IPS-18c (cell line): Measurements from ENCODE around the gene CDH23.

Experiments used
- H3K4me3 ChIP-seq: 2 replicates; pipeline ENCODE4 v1.7.0; 2013; ENCODE audit warnings: low read depth, mild to moderate bottlenecking, low read length, moderate library complexity; ENCODE audit not compliant: insufficient read depth
- H3K9me3 ChIP-seq: one replicate; pipeline ENCODE4 v1.6.1; 2013; ENCODE audit warnings: mild to moderate bottlenecking, low read length, moderate library complexity; ENCODE audit not compliant: control insufficient read depth, insufficient read depth

CDH23 gene

GRCh38 chr10:71751515-71752224, 354.9 kb downstream of the CDH23 start:
- H3K9me3 ChIP-seq = no peaks in the 10 kb centered on the region
- no peak overlapping the region for H3K4me3 ChIP-seq

GRCh38 chr10:71752391-71753090, 355.8 kb downstream of the CDH23 start:
- no peaks in the 10 kb centered on the region for H3K9me3 ChIP-seq
- H3K4me3 ChIP-seq = no peak overlapping the region

DNA sequence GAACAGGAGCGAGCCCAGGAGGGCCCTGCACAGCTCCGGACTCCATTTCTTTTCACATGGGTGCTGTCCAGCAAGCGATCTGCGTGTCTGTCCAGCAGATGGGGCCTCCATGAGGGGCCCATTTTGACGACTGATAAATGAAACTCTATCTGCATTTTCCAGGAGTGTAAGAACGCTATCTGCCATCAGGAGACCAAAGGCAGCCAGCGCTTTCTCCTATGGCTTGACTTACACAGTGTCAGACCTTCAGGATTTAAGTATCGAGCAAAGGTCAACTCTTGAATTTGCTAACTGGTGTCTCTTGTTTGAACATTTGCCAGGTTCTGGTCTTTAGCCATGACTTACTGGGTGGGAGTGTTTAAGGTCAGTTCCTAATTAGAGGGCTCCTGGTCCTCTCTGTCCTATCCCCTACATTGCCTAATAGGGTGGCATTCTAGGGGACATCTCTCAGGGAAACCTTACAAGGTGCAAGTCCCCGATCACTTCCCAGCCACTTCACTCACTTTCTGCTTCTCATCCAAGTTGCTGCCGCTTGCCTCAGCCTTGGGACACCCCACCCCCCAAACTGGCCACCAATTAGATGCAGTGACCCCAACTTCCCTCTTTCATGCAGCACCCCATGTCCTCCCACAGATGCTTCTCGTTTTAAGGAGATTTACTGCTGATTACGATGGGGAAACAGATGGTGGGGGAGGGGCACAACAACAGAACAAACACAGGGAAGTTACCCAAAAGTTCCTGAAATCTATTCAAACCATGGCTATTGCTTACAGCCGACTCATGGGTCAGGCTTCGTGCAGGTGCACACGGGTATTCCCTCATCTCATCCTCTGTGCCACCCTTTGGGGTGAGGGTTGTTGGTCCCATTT, 356.6 kb downstream of the CDH23 start:
- no peak overlapping the region for H3K4me3 ChIP-seq
- no peaks in the 10 kb centered on the region for H3K9me3 ChIP-seq

- Histone ChIP-seq H3K9me3 (no peaks in the 10 kb centered on the region), H3K4me3 (no peak overlapping the region)
Measured at GRCh38 chr10:71753960-71754505, 357.3 kb downstream of the CDH23 start.

DNA sequence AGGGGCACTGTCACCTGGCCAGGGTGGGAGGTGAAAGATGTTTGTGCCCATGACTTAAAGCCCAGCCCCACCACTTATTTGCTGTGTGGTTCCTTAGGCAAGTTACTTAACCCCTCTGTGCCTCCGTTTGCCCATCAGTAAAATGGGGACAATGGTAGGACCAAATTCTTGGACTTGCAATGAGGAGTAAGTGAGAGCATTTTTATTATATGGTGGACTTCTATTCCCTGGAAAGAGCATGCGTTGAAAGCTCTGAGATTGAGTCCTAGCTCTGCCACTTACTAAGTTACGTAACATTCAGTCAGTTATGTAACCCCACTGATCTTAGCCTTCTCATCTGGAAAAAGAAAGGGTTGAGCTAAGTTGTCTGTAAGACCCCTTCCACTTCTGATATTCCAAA, 357.8 kb downstream of the CDH23 start:
- H3K9me3 ChIP-seq = no peaks in the 10 kb centered on the region
- H3K4me3 ChIP-seq = no peak overlapping the region

GRCh38 chr10:71755179-71755879, 358.6 kb downstream of the CDH23 start:
- H3K9me3 ChIP-seq = no peaks in the 10 kb centered on the region
- no peak overlapping the region for H3K4me3 ChIP-seq

- Histone ChIP-seq H3K9me3 (peaks cover 3% of the 10 kb centered on the region), H3K4me3 (no peak overlapping the region)
Measured at GRCh38 chr10:71756311-71757191, 359.8 kb downstream of the CDH23 start.

DNA sequence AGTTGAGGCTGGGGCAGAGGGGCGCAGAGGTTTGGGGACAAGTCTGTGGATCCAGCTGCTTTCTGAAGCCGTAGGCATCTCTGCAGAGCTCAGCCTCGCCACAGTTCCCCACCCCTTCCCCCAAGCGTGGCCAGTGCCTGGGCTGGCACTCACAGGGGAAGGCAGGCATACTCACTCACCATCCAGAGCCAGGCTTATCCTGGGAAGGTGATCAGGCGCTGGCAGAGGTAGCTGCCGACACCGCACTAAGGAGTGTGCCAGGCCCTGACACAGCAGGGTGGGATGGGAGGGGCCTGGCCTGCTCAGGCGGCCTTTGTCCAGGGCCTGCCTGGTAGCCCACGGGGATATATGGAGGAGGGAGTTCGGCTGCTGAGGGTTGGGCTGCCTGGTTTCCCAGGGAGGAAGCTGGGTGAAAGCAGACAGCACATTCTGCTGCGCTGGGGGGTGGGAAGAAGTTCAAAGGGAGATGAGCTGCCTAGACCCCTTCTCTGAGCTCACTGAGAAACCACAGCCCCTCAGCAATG, 360.7 kb downstream of the CDH23 start:
- Histone ChIP-seq H3K9me3 (peaks cover 3% of the 10 kb centered on the region), H3K4me3 (no peak overlapping the region)

- Histone ChIP-seq H3K9me3 (peaks cover 3% of the 10 kb centered on the region), H3K4me3 (no peak overlapping the region)
Measured at GRCh38 chr10:71761105-71761511, 364.4 kb downstream of the CDH23 start.

DNA sequence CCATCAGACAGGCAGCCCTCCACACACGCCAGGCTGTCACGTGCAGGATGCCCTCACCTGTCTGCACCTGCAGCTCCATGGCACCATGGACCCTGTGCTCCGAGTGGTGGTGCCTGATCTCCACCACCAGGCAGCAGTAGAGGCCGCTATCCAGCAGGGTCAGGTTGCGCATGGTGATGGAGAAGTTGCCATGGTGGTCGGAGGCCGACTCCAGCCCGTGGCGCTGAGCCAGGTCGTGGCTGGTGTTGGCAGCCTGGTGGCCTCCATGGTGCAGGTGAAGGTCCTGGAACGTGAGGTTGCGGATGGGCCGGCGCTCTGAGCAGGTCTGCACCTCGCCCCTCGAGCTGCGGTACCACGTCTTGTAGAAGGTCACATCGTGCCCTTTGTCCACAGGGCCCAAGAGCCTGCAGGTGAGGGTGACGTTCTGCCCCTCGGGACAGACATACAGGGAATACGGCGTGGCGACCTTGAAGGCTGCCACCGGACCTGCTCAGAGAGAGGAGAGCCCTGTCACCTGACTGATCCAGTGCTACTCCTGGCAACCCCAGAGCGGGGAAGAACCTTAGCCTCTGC, 364.9 kb downstream of the CDH23 start:
- H3K4me3 ChIP-seq = no peak overlapping the region
- peaks cover 3% of the 10 kb centered on the region for H3K9me3 ChIP-seq

DNA sequence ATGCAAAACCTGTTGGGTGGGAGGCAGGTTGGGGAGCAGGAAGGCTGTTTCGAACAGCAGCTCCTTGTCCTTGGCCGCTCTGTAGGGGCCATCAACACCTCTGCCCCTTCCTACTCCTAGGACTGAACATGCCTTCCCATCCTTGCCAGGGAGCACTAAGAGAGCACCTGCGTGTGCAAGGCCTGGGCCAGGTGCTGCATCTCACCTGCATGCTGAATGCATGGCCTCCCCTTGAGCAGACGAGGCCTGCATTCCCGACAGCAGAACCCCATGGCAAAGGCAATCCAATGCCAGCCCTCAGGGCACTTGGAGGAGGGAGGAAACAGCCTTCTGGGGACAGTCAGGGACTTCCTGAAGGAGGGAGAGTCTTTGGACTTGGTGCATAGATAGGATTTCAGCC, 365.6 kb downstream of the CDH23 start:
- no peak overlapping the region for H3K4me3 ChIP-seq
- H3K9me3 ChIP-seq = peaks cover 3% of the 10 kb centered on the region

DNA sequence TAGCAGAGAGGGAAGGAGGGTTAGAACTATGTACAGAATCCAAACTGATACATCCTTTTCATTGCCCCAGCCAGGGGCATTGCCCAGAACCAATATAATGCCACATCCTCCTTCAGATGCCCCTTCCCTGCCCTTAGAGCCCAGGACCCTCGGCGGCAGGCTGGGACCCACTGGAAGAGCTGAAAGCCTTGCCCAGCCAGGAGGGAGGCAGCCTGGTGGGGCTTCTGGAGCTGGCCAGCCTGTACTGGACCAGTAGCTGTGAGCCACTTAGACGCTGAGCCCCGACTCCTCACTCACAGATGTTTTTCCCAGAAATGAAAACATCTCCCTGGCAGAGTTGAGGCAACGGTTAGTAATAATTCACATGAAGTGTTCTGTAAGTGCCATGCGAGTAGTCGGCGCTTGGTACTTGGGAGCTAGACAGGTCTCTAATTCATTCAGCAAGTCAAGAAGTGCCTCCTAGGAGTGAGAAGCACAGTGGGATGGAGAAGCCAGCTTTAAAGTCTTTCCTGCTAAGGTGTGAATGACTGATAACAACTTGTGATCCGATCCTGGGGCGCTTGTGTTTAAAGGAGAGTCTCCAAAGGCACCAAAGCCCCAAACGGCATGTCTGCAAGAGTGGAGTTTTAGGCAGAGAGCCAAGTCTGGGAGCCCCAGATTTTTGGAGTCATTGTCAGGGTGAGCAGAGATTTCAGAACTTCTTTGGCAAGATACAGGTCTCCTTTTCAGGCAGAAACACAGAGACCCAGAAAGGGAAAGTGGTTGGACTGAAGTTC, 366.8 kb downstream of the CDH23 start:
- H3K9me3 ChIP-seq = peaks cover 3% of the 10 kb centered on the region
- H3K4me3 ChIP-seq = no peak overlapping the region

DNA sequence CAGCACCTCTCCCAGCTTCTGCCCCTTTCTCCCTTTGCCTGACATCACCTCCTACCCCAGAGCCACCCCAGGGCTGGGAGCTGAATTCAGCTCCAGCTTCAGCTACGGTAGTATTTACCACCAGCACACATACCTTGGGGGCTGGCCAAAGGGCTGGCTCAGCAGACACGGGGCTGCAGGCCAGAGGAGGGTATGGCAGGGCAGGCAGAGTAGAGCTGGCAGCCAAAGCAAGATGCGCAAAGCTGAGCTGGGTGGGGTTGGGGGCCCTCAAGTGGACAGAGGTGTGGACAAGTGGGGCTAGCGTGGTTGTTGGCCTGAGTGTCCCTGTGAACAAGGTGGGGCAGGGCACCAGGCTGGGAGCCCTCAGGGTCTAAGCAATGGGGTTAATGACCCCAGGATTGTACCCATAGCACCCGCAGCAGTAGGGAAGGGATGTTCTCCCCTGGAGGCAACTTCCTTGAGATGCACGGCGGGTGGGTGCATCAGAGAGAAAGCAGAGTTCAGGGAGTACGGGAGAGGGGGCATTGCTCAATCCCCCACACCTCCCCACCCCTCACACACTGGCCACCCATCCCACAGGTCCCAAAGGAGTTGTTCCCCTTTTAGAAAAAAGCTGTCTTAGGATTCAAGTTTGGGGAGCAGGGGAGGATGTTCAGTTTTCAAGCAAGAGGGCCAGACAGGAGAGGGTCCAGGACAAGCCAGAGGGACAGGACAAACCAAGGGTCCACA, 368.6 kb downstream of the CDH23 start:
- Histone ChIP-seq H3K4me3 (no peak overlapping the region), H3K9me3 (peaks cover 3% of the 10 kb centered on the region)

DNA sequence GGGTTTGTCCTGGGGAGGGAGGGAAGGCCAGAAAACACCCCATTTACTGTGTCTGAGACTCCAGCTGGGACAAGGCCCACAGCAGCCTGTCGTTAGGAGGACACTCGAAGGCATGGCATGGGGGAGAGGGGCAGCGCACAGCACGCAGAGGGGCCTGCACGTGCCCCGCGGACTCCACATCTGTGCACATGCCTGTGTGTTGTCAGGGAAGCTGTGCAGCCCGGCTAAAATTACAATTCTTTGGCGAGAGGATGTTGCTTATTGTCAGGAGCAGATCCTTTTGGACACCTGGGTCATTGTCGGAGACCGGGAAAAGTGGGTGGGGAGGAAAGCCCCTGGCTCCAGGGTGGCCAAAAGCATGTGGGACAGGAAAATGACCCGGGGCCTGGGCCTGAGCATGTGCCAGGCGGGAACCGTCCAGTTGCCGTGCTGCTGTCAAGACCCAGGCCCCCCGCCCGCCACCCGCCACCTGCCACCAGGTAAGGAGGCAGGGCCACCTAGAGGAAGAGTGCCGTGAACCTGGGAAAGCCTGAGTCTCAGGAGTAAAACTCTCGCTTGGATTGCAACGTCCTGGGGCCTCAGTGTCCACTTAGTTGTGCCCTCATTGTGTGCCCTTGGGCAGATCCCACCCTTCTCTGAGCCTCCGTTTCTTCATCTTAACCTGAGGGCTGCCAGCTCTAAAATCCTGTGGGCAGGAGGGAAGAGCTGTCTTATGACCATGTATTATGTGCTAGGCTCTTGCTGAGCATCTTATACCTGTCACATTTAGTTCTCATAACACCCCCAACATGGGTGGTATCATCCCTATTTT, 369.4 kb downstream of the CDH23 start:
- Histone ChIP-seq H3K9me3 (no peaks in the 10 kb centered on the region), H3K4me3 (no peak overlapping the region)
